Stimulated activated CD4-positive, alpha-beta T cell treated with anti-CD3 and anti-CD28 coated beads, Interleukin-12 subunit alpha, Interleukin-12 subunit beta, amount 100 ng/mL, for 48 hours (primary cell): Measurements from ENCODE around the gene MET.
"Not testable (repeated sequence)": the region's sequence is repeated elsewhere in the genome, so short reads cannot be mapped to it uniquely, and the experiment has no call there.

ENCODE experiments used
- DNase-seq, 3 donors: peaks; one replicate each; pipeline ENCODE4 v3.0.0-alpha.2; 2020; ENCODE audit warnings: low read depth in 2 of 3, low spot score in 1 of 3

Gene MET

DNA sequence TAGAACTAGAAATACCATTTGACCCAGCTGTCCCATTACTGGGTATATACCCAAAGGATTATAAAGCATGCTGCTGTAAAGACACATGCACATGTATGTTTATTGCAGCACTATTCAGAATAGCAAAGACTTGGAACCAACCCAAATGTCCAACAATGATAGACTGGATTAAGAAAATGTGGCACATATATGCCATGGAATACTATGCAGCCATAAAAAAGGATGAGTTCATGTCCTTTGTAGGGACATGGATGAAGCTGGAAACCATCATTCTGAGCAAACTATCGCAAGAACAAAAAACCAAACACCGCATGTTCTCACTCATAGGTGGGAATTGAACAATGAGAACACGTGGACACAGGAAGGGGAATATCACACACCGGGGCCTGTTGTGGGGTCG lies 74.4 kb downstream of the MET start:
- not testable (repeated sequence) for DNase-seq

DNA sequence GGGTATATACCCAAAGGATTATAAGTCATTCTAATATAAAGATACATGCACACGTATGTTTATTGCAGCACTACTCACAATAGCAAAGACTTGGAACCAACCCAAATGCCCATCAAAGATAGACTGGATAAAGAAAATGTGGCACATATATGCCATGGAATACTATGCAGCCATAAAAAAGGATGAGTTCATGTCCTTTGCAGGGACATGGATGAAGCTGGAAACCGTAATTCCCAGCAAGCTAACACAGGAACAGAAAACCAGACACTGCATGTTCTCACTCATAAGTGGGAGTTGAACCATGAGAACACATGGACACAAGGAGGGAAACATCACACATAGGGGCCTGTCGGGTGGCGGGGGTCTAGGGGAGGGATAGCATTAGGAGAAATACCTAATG lies 79.1 kb downstream of the MET start:
- not testable (repeated sequence) for DNase-seq

DNA sequence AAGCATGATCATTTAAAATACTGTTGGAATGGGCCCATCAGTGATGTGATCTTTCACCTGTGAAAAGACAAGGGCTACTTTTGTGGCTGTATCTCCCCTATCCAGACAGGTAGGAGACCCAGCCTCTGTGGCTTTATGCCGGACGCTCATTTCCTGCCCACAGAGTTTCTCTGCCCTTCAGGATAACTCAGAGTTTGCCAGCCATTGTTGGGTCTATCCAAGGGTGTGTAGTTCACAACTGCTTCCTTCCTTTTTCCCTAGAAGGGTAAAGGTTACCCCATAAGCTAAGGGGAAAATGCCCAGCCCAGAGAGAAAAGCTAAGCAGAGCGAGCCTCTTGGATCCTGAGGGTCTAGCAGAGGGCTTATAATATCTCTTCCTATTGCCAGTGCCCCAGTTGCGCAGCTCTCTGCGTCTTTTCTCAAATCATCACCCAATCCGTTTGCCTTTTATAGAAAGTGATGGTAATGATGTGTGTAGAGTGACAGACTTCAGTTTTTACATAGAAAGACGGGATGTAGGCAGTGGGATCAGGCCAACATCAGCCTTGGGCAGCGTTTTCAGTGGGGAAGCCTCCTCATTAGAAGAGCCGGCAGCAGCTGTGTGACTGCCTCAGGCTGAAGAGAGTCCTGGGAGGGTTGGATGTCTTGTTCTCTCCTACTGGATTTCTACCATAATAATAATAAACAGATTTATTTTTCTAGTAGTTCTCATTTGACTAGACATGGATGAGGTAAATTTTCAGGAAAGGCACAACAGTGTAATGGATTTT lies 80.5 kb downstream of the MET start:
- DNase-seq = no peak

DNA sequence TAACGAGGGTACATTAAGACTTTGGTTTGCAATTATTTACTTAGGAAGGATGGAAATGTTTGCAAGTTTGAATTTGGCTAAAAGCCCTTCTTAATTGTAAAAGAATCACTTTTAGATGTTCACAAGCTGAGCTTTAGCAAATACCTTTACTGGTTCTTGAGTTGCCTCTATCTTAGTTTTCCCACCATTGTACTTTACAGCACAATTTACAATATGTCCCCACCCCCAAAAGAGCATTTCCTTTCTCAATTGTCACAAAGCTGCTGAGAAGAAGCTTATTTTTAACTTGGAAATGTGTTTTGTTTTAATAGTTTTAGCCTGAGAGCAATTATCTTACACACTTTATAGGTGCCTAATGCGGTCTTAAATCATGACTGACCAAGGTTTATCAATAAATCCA lies 81.1 kb downstream of the MET start:
- no peak for DNase-seq

DNA sequence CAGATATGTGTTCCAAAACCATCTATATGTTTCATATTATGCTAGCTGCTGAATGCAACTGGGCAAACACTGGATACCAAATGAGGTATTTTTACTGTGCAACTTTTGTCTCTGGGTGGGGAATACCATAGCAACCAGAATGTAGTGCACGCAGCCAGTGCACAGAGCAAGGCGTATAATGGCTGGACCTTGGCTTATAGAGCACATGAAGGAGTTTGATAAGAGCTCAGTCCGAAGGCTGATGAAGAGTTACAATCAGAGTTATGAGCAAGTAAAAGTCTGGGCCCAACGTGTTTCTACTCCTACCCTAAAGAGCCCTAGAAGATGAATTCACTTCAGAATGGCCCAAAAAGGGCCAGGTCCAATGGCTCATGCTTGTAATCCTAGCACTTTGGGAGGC lies 82.2 kb downstream of the MET start:
- no peak for DNase-seq

DNA sequence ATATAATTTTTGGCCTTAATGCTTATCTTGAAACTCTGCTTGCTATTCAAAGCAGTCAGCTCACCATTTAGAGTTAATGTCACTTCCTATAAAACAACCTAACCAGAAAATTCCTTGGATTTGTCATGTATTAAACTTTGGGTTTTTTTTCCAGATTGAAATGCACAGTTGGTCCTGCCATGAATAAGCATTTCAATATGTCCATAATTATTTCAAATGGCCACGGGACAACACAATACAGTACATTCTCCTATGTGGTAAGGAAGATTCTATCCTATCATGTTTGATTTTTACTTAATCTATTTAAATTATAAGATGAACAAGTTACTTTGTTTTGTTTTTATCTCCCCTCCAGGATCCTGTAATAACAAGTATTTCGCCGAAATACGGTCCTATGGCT lies 85.3 kb downstream of the MET start:
- no peak for DNase-seq

DNA sequence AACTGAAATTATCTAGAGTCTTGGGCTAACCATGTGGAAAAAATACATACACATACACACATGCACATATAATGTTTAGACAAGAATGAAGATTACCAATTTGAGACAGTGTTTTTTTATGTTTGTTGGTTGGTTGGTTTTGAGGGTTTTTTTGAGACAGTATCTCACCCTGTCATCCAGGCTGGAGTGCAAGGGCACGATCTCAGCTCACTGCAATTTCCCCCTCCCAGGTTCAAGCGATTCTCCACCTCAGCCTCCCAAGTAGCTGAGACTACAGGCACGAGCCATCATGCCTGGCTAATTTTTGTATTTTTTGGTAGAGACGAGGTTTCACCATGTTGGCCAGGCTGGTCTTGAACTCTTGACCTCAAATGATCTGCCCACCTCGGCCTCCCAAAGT lies 87.6 kb downstream of the MET start:
- not testable (repeated sequence) for DNase-seq

DNA sequence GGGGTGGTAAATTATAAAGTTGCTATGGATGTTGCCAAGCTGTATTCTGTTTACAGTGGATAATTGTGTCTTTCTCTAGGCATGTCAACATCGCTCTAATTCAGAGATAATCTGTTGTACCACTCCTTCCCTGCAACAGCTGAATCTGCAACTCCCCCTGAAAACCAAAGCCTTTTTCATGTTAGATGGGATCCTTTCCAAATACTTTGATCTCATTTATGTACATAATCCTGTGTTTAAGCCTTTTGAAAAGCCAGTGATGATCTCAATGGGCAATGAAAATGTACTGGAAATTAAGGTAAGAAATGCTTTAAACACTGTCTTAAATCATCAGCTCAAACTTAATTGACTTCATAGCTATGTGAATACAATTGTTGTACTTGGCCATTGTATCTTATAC lies 91.0 kb downstream of the MET start:
- no peak for DNase-seq

DNA sequence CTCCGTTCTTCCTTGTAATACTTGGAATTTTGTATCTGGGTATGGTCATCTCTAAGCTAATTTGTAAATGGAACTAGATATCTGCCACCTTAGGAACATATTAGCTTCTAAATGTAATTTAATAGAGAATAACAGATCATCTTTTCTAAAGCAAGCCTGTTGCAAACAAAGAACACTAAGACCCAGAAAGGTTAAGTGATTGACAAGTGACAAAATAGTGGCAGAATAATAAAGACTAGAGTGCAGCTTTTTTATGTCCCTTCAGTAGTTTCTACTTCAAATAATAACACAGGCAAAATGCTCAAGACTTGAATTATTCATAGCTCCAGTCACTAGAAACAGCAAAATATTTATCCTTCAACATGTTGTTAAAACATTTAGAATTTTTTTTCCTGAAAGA lies 91.7 kb downstream of the MET start:
- no peak for DNase-seq

DNA sequence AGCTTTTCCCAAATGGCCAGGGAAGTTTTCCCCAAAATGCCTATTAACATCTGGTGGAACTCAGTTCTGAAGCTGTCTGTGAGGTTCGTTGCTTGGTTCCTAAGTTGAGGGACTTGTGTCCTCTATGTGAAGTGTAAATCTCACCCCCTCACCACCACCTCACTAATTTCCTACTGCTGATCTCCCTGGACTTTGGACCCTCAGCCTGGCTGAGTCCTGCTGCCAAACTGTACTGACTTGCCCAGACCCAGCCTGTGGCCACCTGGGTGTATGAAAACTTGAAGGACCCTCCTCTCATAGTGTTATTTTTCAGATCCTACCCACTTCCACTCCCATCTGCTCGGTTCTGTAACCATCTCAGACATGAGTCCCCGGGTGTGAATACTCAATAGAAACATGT lies 94.9 kb downstream of the MET start:
- no peak for DNase-seq

DNA sequence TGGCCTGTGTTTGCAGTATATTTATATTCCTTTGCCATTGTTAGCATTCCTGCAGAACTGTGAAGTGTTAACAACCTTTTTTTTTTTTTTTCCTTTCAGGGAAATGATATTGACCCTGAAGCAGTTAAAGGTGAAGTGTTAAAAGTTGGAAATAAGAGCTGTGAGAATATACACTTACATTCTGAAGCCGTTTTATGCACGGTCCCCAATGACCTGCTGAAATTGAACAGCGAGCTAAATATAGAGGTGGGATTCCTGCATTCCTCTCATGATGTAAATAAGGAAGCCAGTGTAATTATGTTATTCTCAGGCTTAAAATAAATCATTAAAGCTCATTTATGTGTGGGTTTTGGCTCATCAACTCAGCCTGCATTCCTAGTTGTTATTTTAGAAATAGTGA lies 97.5 kb downstream of the MET start:
- no peak for DNase-seq

DNA sequence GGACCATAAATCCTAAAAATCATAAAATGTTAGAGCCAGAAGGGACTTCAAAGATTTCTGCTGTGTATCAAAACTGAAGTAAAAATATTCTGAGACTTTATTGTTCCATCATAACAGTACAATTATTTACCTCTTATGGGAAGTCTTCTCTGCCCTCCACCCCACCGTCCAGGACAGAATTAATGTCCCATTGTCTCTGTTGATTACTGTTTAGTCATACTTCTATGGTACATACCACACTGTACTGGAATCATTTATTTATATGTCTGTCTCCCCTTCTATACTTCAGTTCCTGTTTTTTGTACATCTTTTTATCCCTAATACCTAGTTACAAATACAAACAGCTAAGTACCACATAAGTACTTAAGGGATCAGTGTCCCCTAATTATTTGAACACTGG lies 98.9 kb downstream of the MET start:
- DNase-seq = no peak

DNA sequence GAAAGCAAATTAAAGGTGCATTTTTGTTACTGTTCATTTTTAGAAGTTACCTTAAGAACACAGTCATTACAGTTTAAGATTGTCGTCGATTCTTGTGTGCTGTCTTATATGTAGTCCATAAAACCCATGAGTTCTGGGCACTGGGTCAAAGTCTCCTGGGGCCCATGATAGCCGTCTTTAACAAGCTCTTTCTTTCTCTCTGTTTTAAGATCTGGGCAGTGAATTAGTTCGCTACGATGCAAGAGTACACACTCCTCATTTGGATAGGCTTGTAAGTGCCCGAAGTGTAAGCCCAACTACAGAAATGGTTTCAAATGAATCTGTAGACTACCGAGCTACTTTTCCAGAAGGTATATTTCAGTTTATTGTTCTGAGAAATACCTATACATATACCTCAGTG lies 99.6 kb downstream of the MET start:
- DNase-seq = no peak

DNA sequence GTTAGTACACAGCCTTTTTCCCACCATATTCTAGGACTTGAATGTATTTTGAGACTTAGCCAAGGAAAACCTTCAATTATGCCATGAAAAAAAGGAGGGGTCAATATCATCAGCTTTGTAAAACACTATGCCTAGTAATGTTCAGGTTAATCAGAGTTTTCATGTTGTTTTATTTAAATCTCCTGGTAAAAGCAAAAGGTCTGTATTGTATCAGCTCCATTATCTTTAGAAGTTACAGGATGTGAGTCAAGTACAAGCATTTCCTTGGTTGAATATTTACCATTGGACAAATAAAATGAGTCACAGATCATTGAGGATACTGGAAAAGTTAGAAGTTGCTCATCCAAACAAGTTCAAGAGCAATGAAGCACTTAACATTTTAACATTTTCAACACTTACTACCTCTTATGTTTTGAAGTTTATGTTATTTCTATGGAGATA lies 100.4 kb downstream of the MET start:
- DNase-seq = no peak

DNA sequence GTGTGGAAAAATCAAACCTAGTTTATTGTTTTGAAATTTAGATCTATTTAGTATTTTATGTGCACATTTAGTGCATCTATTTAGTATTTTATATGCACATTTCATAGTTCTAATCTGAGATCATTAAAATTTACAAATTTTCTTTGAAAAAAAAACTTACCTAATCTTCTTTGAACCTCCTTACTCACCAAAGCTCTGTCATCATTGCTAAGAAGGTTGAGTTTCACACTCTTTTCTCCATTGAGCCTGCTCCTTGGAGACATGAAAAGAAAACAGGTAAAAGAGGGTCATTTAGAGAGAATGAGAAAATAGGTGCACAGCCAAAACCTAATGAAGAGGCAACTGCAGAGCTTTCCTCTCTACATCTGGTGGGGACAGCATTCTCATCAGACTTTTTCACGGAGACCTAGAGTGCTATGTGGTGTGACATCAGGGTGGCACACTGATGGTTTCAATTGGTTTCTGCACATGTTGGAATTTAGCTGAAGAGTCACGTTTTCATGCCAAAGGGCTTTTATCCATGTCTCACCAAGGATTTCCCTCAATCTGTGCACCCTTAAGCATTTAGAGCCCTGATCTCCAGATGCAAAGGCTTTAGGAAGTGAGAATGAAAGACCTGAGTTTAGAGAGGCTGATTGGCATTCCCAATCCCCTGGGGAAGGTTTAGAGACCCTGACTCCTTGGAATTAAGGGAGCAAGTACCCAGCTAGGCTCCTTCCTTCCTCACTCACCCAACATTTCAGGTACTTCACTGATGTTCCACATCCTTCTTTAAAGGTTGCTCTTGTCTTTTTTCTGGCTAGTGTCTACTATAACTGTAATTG lies 101.1 kb downstream of the MET start:
- DNase-seq = no peak

DNA sequence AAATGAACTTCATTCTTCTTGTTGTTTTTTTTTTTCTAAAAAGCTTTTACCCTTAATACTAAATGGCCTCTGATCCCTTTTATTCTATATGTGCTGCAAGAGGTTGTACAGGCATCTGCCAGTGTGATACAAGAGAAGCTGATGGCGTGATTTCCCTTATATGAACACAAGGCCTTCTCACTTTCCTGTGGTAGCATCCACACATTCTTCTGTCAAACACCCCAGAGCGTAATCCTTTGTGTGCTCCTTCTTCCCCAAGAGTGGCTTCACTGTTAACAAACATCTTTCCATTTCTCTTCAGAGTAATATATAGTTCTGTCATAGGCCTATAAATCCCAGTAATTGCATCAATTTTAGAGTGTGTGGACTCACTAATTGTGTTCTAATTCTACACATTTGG lies 104.0 kb downstream of the MET start:
- no peak for DNase-seq

DNA sequence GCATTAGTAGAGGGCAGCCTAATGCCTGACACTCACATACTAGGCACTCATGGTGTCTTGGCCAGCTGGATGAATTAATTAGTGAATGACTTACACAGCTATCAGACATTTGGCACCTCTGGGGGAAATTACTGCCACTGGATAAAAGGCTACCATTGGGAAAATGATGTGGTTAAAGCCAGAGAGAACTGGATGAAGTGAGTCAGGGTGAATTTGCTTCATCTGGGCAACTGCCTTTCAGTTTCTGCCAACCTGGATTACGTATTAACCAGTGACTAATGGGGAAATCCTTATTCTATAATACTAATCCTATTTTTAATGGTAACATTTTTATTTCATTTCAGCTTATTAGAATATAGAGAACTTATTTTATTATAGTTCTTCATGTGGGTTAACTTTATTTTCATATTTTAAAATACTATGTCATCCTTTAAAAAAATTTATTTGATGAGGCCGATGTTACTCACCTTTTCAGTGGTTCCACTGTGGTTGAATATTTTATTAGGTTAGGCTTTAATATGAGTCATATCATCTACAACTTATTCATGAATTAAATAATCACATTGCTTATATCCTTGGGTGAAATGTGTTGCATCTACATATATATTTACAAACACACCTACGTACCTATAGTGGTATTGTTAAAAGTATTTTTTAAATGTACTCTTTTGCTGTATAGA lies 104.8 kb downstream of the MET start:
- DNase-seq = no peak

DNA sequence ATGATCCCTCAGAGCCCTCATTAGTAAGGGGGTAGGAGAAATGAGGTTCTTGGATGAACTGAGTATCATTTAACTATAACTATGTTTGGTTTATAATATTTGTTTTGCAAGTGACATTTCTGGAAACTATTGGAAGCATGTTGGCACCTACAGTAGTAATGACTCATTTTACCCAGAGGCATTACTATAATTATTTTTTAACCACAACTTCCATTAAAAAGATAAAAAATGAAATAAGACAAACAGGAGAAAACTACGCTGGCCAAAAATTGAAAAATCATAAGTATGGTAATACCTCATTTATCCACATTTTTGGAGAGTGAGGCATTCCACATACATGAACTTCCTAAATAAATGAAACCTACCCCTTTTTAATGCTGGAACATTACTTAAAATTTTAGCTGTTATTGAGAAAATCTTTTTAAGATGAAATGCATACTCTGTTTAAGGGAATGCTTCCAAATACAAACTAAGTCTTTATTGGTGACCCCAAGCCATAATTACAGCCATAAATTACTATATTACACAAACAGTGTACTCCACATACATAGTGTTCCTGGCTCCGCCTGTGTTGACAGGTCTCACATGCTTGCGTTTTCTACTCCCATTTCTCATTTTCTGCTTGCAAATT lies 105.8 kb downstream of the MET start:
- DNase-seq = no peak

DNA sequence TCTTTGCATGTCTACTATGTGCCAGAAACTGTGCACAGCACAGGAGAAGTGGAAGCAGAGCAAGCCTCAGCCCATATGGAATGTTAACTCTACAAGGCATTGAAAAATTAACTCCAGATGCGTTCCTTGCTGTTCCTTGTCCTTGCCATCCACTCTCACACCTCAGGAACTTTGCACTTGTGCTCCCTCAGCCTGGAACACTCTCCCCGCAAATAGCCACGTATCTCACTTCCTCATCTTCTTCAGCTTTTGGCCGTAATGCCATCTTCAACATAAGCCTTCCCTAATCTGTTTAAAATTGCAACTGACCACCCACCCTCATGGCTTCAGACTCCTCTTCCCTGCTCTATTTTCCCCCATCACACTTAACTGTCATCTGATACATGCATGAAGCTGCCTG lies 107.2 kb downstream of the MET start:
- no peak for DNase-seq

DNA sequence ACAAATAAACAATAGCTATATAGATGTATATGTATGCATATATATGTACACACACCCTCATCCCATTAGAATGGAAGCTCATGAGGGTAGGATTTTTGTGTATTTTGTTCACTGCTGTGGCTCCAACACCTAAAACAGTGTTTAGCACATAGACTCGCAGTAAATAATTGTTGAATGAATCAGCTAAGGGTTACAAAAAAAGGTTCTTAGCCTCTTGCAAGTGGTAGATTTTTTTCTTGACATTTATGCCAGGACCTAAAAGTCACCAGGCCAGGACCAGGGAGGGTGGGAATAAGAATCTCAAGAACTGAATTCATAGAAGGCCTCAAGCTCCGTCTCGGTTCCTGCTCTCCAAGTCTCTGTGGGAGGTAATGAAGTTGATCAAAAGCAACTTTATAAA lies 107.9 kb downstream of the MET start:
- no peak for DNase-seq

DNA sequence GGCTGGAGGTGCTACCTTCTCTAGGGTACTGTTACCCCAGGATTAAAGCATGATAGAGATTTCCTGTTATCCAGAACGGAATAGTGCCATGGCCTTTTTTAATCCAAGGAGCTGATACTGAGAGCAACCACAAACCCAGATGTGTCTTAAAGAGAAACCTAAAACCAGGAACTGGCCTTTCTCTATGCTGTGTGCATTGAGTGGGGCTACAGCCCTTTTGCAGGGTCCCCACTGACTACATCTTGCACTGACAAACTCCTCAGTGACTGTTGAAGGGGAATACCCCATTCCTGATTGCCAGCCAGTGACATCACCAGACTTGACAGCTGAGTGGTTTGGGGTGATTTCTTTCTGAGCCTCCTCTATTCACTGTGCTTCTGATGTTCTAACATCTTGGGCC lies 108.5 kb downstream of the MET start:
- DNase-seq = no peak

DNA sequence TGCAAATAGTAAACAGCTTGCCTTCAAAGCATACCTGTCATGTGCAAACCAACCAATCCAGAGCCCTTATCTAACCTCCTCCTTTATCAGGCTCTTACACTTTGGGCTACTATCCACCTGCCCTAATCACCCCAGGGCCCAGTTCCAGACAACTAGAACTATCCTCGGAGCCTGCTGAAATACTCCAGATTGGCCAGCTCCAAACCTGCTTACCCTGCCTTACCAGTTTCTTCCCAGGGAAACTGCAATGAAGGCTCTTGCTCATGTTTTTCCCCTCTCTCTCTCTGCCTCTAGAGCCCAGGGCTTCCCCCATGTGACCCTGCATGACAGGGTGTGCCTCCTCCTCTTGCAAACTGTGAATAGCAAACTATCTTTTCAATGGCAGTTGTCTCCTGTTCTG lies 109.0 kb downstream of the MET start:
- no peak for DNase-seq
